Bronchial epithelial cell (primary cell): ENCODE results near the gene EIF4E3. TPM values are rescaled to one million over a fixed set of nuclear protein-coding genes. Genes with fewer than 3 reads are reported as not detected.

Experiments
- DNase-seq: peaks from one replicate; pipeline ENCODE4 v3.0.0-alpha.2; 2010; ENCODE audit warnings: low read depth
- FAIRE-seq: peaks from 2 replicates; lab custom pipeline; 2011; peaks lifted over from hg19 to GRCh38; lab: Jason Lieb, UNC
- H3K27me3 ChIP-seq: 2 replicates; pipeline ENCODE4 v1.5.1; 2011; ENCODE audit warnings: low read length; ENCODE audit not compliant: control insufficient read depth, insufficient read depth
- H3K36me3 ChIP-seq: 2 replicates; pipeline ENCODE4 v1.5.1; 2011; ENCODE audit warnings: low read length; ENCODE audit not compliant: control insufficient read depth, insufficient read depth
- H3K4me3 ChIP-seq: 2 replicates; pipeline ENCODE4 v1.5.1; 2011; ENCODE audit warnings: mild to moderate bottlenecking, low read depth, low read length, control low read depth
- CTCF ChIP-seq: IDR thresholded peaks from 2 replicates; pipeline ENCODE4 v1.5.1; 2011; ENCODE audit warnings: mild to moderate bottlenecking, moderate library complexity, low read length, control low read depth, inconsistent platforms; ENCODE audit not compliant: insufficient read depth, severe bottlenecking
- total RNA-seq: library from RNA; depleted of rRNA; stranded (reverse); fragments of >200 nt; gene quantifications from 2 replicates; pipeline ENCODE4 v1.2.1, GENCODE V29; 2014

EIF4E3 gene
- total RNA-seq, 1 donor from 2014 or later: 2.1 TPM

- Histone ChIP-seq H3K36me3 (no peaks in the 10 kb centered on the region), H3K27me3 (peaks cover 12% of the 10 kb centered on the region), H3K4me3 (no peak overlapping the region)
- FAIRE-seq (no peak), DNase-seq (no peak)
- no peak for TF ChIP-seq CTCF
Measured at GRCh38 chr3:71751602-71752001, 26.4 kb upstream of the EIF4E3 start.

- FAIRE-seq (no peak), DNase-seq (no peak)
- H3K27me3 ChIP-seq: no peaks in the 10 kb centered on the region
- no peak for TF ChIP-seq CTCF
- no peak overlapping the region for H3K4me3 ChIP-seq
- H3K36me3 ChIP-seq: no peaks in the 10 kb centered on the region
Measured at GRCh38 chr3:71744738-71745137, 19.5 kb upstream of the EIF4E3 start.

- TF ChIP-seq CTCF: no peak
- FAIRE-seq (no peak), DNase-seq (no peak)
- H3K27me3 ChIP-seq: peaks cover 2% of the 10 kb centered on the region
- no peak overlapping the region for H3K4me3 ChIP-seq
- H3K36me3 ChIP-seq: no peaks in the 10 kb centered on the region
Measured at GRCh38 chr3:71742621-71743020, 17.4 kb upstream of the EIF4E3 start.

GRCh38 chr3:71734881-71735280, 9.7 kb upstream of the EIF4E3 start:
- Histone ChIP-seq H3K27me3 (peaks cover 4% of the 10 kb centered on the region), H3K36me3 (no peaks in the 10 kb centered on the region), H3K4me3 (no peak overlapping the region)
- DNase-seq: no peak
- no peak for TF ChIP-seq CTCF
- no peak for FAIRE-seq

GRCh38 chr3:71733319-71733718, 8.1 kb upstream of the EIF4E3 start:
- no peak for FAIRE-seq
- H3K4me3 ChIP-seq: no peak overlapping the region
- TF ChIP-seq CTCF: no peak
- no peak for DNase-seq
- no peaks in the 10 kb centered on the region for H3K36me3 ChIP-seq
- H3K27me3 ChIP-seq: peaks cover 4% of the 10 kb centered on the region

GRCh38 chr3:71732637-71733036, 7.4 kb upstream of the EIF4E3 start:
- peaks cover 2% of the 10 kb centered on the region for H3K27me3 ChIP-seq
- TF ChIP-seq CTCF: no peak
- FAIRE-seq (no peak), DNase-seq (no peak)
- no peaks in the 10 kb centered on the region for H3K36me3 ChIP-seq
- H3K4me3 ChIP-seq: no peak overlapping the region
